Bronchus fibroblast of lung (primary cell): Measurements from ENCODE around the gene ZNF554. TPM values are rescaled to one million over a fixed set of nuclear protein-coding genes. Genes with fewer than 3 reads are reported as not detected.

Experiments used
- total RNA-seq: library from RNA; depleted of rRNA; stranded (reverse); fragments of >200 nt; gene quantifications from 2 replicates; pipeline ENCODE4 v1.2.3, GENCODE V29; 2015

ZNF554 gene
- total RNA-seq: 0.50 and 1.2 TPM in 2 replicates

GRCh38 chr19:2819540-2820111, at the start of gene ZNF554:
Gene ZNF554 (plus strand): TSS chr19:2819868. CDS start chr19:2820072, 204 bp downstream.

GRCh38 chr19:2782936-2783780, 36.5 kb upstream of the ZNF554 start, which contains the start of gene SGTA:
Gene SGTA (minus strand): TSS chr19:2783273. CDS start chr19:2769068, 14,205 bp downstream.

GRCh38 chr19:2785244-2785997, 34.2 kb upstream of the ZNF554 start, which contains the start of gene THOP1:
Gene THOP1 (plus strand): TSS chr19:2785503. CDS start chr19:2785663, 160 bp downstream.

GRCh38 chr19:2840794-2841791, 21.4 kb downstream of the ZNF554 start, which contains the start of gene ZNF555:
Gene ZNF555 (plus strand): TSS chr19:2841475. CDS start chr19:2841573, 98 bp downstream.

GRCh38 chr19:2867025-2867991, 47.6 kb downstream of the ZNF554 start, which contains the start of gene ZNF556:
Gene ZNF556 (plus strand): TSS chr19:2867335. CDS start chr19:2867422, 87 bp downstream.

Other genes starting within 250 kb of the ZNF554 start
- under 0.01 and 0.15 TPM in 2 replicates for gene GNG7, start 117.2 kb upstream of the ZNF554 start, total RNA-seq
- 0.34 and 0.59 TPM in 2 replicates for gene DIRAS1, start 98.5 kb upstream of the ZNF554 start, total RNA-seq
- 34.6 and 37.8 TPM in 2 replicates for gene SLC39A3, start 79.9 kb upstream of the ZNF554 start, total RNA-seq
- gene SGTA, start 36.6 kb upstream of the ZNF554 start, total RNA-seq: 81.3 and 85.1 TPM in 2 replicates
- gene THOP1, start 34.4 kb upstream of the ZNF554 start, total RNA-seq: 137 and 145 TPM in 2 replicates
- 2.5 and 3.3 TPM in 2 replicates for gene ZNF555, start 21.6 kb downstream of the ZNF554 start, total RNA-seq
- gene ZNF556, start 47.5 kb downstream of the ZNF554 start, total RNA-seq: not detected in 2 replicates
- gene ZNF57, start 81.1 kb downstream of the ZNF554 start, total RNA-seq: 1.8 and 2.5 TPM in 2 replicates
- 2.2 and 3.0 TPM in 2 replicates for gene ZNF77, start 125.1 kb downstream of the ZNF554 start, total RNA-seq
- 0.17 and 0.30 TPM in 2 replicates for gene TLE6, start 157.7 kb downstream of the ZNF554 start, total RNA-seq
- gene TLE2, start 209.4 kb downstream of the ZNF554 start, total RNA-seq: 0.45 and 2.5 TPM in 2 replicates
- gene TLE5, start 242.6 kb downstream of the ZNF554 start, total RNA-seq: 312 and 327 TPM in 2 replicates